Measurements from ENCODE around the gene CSF1.

CSF1 gene

GRCh38 chr1:109969907-109970306 is 59.3 kb downstream of the CSF1 start:
- H3K4me1 ChIP-seq (ENCODE audit: control insufficient read depth, low read depth, low read length), result no peaks in the 10 kb centered on the region
- H3K18ac ChIP-seq (ENCODE audit: low read length), result no peak overlapping the region
- H3K79me2 ChIP-seq (ENCODE audit: control insufficient read depth, insufficient read depth, low read length), result no peaks in the 10 kb centered on the region
- DNase-seq, result no peak
- H3K9ac ChIP-seq (ENCODE audit: low read length), result no peak overlapping the region
- H3K4me2 ChIP-seq (ENCODE audit: low read length), result no peak overlapping the region
- no peak overlapping the region for H3K4ac ChIP-seq (ENCODE audit: low read depth, low read length)
- H3K4me3 ChIP-seq (ENCODE audit: low read length), result no peak overlapping the region
- no peak overlapping the region for H4K5ac ChIP-seq (ENCODE audit: low read length)
- no peak overlapping the region for H4K8ac ChIP-seq (ENCODE audit: low read depth, low read length)
- no peaks in the 10 kb centered on the region for H3K79me1 ChIP-seq (ENCODE audit: low read length)
- H2BK5ac ChIP-seq (ENCODE audit: low read length), result no peak overlapping the region
- no CpG with 5 or more reads among the region's 3 CpGs for WGBS (ENCODE audit: extremely low coverage, insufficient coverage, low lambda C conversion rate)
- H3K56ac ChIP-seq (ENCODE audit: low read length), result no peak overlapping the region
- H3K36me3 ChIP-seq (ENCODE audit: control insufficient read depth, insufficient read depth, low read length), result no peaks in the 10 kb centered on the region
- no peak overlapping the region for H3K23ac ChIP-seq (ENCODE audit: low read length)
- H2BK120ac ChIP-seq (ENCODE audit: low read depth, low read length), result no peak overlapping the region
- H3K27ac ChIP-seq (ENCODE audit: low read depth, low read length), result no peak overlapping the region
- H3K27me3 ChIP-seq (ENCODE audit: insufficient read depth, low read length, poor library complexity), result no peaks in the 10 kb centered on the region
- H2BK15ac ChIP-seq (replicated peaks; ENCODE audit: low read depth), result no peak overlapping the region
- no peak overlapping the region for H2AK5ac ChIP-seq (ENCODE audit: low read length)

DNA sequence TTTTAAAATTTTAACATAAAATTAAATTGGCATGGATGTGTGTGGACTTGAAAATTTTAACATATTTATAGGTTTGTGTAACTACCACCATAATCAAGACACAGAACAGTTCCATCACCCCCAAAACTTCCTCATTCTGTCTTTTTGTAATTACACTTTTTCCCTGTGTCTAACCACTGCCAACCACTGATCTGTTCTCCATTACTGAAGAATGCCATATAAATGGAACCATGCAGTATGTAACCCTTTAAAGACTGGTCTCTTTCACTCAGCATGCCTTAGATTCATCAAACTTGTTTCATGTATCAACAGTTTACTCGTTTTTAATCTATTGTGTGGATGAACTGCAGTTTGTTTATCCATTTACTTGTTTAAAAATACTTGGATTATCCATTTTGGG is 60.9 kb downstream of the CSF1 start:
- no peaks in the 10 kb centered on the region for H3K79me1 ChIP-seq (ENCODE audit: low read length)
- H3K4me1 ChIP-seq (ENCODE audit: control insufficient read depth, low read depth, low read length), result no peaks in the 10 kb centered on the region
- no peaks in the 10 kb centered on the region for H3K79me2 ChIP-seq (ENCODE audit: control insufficient read depth, insufficient read depth, low read length)
- no peak overlapping the region for H3K23ac ChIP-seq (ENCODE audit: low read length)
- no peak overlapping the region for H3K9ac ChIP-seq (ENCODE audit: low read length)
- H3K27me3 ChIP-seq (ENCODE audit: insufficient read depth, low read length, poor library complexity), result no peaks in the 10 kb centered on the region
- H2BK5ac ChIP-seq (ENCODE audit: low read length), result no peak overlapping the region
- no peak overlapping the region for H2AK5ac ChIP-seq (ENCODE audit: low read length)
- no peak overlapping the region for H4K5ac ChIP-seq (ENCODE audit: low read length)
- DNase-seq, result no peak
- H3K56ac ChIP-seq (ENCODE audit: low read length), result no peak overlapping the region
- no peak overlapping the region for H2BK120ac ChIP-seq (ENCODE audit: low read depth, low read length)
- no peak overlapping the region for H3K18ac ChIP-seq (ENCODE audit: low read length)
- H3K4me3 ChIP-seq (ENCODE audit: low read length), result no peak overlapping the region
- H2BK15ac ChIP-seq (replicated peaks; ENCODE audit: low read depth), result no peak overlapping the region
- no peak overlapping the region for H3K27ac ChIP-seq (ENCODE audit: low read depth, low read length)
- no peak overlapping the region for H3K4ac ChIP-seq (ENCODE audit: low read depth, low read length)
- no peaks in the 10 kb centered on the region for H3K36me3 ChIP-seq (ENCODE audit: control insufficient read depth, insufficient read depth, low read length)
- H4K8ac ChIP-seq (ENCODE audit: low read depth, low read length), result no peak overlapping the region
- WGBS (ENCODE audit: extremely low coverage, insufficient coverage, low lambda C conversion rate), result no CpG with 5 or more reads among the region's 1 CpG
- H3K4me2 ChIP-seq (ENCODE audit: low read length), result no peak overlapping the region

DNA sequence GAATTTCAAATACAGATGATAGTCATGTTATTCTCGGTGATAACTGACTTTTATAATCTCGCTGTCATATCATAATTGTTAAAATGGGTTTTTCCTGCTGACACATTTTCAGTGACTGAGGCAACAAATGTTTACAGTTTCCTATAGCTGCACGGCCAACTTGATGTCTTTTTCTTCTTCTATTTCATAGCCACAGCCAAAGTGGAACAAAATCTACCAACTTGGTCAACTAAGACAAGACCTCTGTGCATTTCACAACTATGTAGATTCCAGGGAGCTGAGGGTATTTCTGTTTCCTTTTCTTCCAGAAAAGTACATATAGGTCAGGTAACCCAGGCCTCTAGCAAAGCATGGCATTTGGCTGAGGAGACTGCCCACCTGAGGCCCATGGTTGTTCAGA is 63.5 kb downstream of the CSF1 start:
- H3K4ac ChIP-seq (ENCODE audit: low read depth, low read length), result no peak overlapping the region
- DNase-seq, result no peak
- no CpG with 5 or more reads among the region's 3 CpGs for WGBS (ENCODE audit: extremely low coverage, insufficient coverage, low lambda C conversion rate)
- no peak overlapping the region for H2BK120ac ChIP-seq (ENCODE audit: low read depth, low read length)
- H3K18ac ChIP-seq (ENCODE audit: low read length), result no peak overlapping the region
- H3K27ac ChIP-seq (ENCODE audit: low read depth, low read length), result no peak overlapping the region
- H3K36me3 ChIP-seq (ENCODE audit: control insufficient read depth, insufficient read depth, low read length), result no peaks in the 10 kb centered on the region
- no peak overlapping the region for H3K4me3 ChIP-seq (ENCODE audit: low read length)
- no peak overlapping the region for H3K23ac ChIP-seq (ENCODE audit: low read length)
- H4K8ac ChIP-seq (ENCODE audit: low read depth, low read length), result no peak overlapping the region
- no peak overlapping the region for H3K4me2 ChIP-seq (ENCODE audit: low read length)
- no peaks in the 10 kb centered on the region for H3K79me2 ChIP-seq (ENCODE audit: control insufficient read depth, insufficient read depth, low read length)
- H3K9ac ChIP-seq (ENCODE audit: low read length), result no peak overlapping the region
- H2BK5ac ChIP-seq (ENCODE audit: low read length), result no peak overlapping the region
- no peaks in the 10 kb centered on the region for H3K4me1 ChIP-seq (ENCODE audit: control insufficient read depth, low read depth, low read length)
- H4K5ac ChIP-seq (ENCODE audit: low read length), result no peak overlapping the region
- no peak overlapping the region for H3K56ac ChIP-seq (ENCODE audit: low read length)
- no peaks in the 10 kb centered on the region for H3K27me3 ChIP-seq (ENCODE audit: insufficient read depth, low read length, poor library complexity)
- no peak overlapping the region for H2BK15ac ChIP-seq (replicated peaks; ENCODE audit: low read depth)
- H3K79me1 ChIP-seq (ENCODE audit: low read length), result no peaks in the 10 kb centered on the region
- no peak overlapping the region for H2AK5ac ChIP-seq (ENCODE audit: low read length)

DNA sequence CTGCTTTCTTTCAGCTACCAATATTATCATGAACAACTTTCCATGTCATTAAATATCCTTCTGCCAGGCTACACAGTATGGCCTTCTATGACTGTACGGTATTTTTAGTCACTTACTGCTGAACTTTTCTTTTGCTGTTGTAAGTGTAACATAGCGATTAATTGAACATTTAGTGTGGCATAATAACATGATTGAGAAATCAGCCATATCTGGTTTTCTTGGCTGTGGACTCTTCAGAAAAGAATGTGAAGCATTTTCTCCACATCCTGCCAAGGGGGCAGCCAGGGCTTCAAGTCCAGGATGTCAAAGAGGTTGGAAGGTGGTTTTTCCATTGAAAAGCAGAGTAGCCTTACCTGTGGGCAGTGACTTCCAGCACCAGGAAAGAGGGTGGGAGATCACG is 65.1 kb downstream of the CSF1 start:
- Histone ChIP-seq H3K79me2 (ENCODE audit: control insufficient read depth, insufficient read depth, low read length) (no peaks in the 10 kb centered on the region), H3K23ac (ENCODE audit: low read length) (no peak overlapping the region), H4K8ac (ENCODE audit: low read depth, low read length) (no peak overlapping the region), H3K18ac (ENCODE audit: low read length) (no peak overlapping the region), H3K4me3 (ENCODE audit: low read length) (no peak overlapping the region), H3K27me3 (ENCODE audit: insufficient read depth, low read length, poor library complexity) (no peaks in the 10 kb centered on the region), H2BK120ac (ENCODE audit: low read depth, low read length) (no peak overlapping the region), H2BK15ac (replicated peaks; ENCODE audit: low read depth) (no peak overlapping the region), H3K56ac (ENCODE audit: low read length) (no peak overlapping the region), H3K4ac (ENCODE audit: low read depth, low read length) (no peak overlapping the region), H3K36me3 (ENCODE audit: control insufficient read depth, insufficient read depth, low read length) (no peaks in the 10 kb centered on the region), H3K4me1 (ENCODE audit: control insufficient read depth, low read depth, low read length) (no peaks in the 10 kb centered on the region), H2AK5ac (ENCODE audit: low read length) (no peak overlapping the region), H3K27ac (ENCODE audit: low read depth, low read length) (no peak overlapping the region), H3K9ac (ENCODE audit: low read length) (no peak overlapping the region), H2BK5ac (ENCODE audit: low read length) (no peak overlapping the region), H4K5ac (ENCODE audit: low read length) (no peak overlapping the region), H3K79me1 (ENCODE audit: low read length) (no peaks in the 10 kb centered on the region), H3K4me2 (ENCODE audit: low read length) (no peak overlapping the region)
- DNase-seq, result no peak
- WGBS (ENCODE audit: extremely low coverage, insufficient coverage, low lambda C conversion rate), result no CpG with 5 or more reads among the region's 3 CpGs

DNA sequence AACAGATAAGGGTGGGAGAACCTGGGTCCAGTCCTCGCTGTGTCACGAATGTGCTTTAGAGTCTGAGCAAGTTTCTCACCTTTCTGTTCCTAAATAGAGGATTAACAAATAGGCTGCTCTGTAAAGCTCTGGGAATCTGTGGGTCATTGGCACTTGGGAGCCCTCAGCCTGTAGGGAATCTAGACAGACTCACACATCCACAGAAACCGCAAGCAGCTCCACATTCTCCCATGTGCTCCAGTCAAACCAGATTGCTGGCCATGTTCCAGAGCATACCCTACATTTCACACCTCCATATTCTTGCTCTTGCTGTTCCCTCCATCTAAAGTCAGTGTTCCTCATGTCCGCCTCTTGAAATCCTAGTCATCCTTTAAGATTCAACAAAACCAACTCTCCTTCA is 66.1 kb downstream of the CSF1 start:
- Histone ChIP-seq H2BK120ac (ENCODE audit: low read depth, low read length) (no peak overlapping the region), H4K5ac (ENCODE audit: low read length) (no peak overlapping the region), H3K18ac (ENCODE audit: low read length) (no peak overlapping the region), H3K27ac (ENCODE audit: low read depth, low read length) (no peak overlapping the region), H3K79me2 (ENCODE audit: control insufficient read depth, insufficient read depth, low read length) (no peaks in the 10 kb centered on the region), H3K4ac (ENCODE audit: low read depth, low read length) (no peak overlapping the region), H3K4me2 (ENCODE audit: low read length) (no peak overlapping the region), H2AK5ac (ENCODE audit: low read length) (no peak overlapping the region), H3K27me3 (ENCODE audit: insufficient read depth, low read length, poor library complexity) (no peaks in the 10 kb centered on the region), H4K8ac (ENCODE audit: low read depth, low read length) (no peak overlapping the region), H3K4me3 (ENCODE audit: low read length) (no peak overlapping the region), H3K9ac (ENCODE audit: low read length) (no peak overlapping the region), H3K79me1 (ENCODE audit: low read length) (no peaks in the 10 kb centered on the region), H3K4me1 (ENCODE audit: control insufficient read depth, low read depth, low read length) (no peaks in the 10 kb centered on the region), H3K36me3 (ENCODE audit: control insufficient read depth, insufficient read depth, low read length) (no peaks in the 10 kb centered on the region), H2BK15ac (replicated peaks; ENCODE audit: low read depth) (no peak overlapping the region), H3K23ac (ENCODE audit: low read length) (no peak overlapping the region), H3K56ac (ENCODE audit: low read length) (no peak overlapping the region), H2BK5ac (ENCODE audit: low read length) (no peak overlapping the region)
- no peak for DNase-seq
- WGBS (ENCODE audit: extremely low coverage, insufficient coverage, low lambda C conversion rate), result no CpG with 5 or more reads among the region's 4 CpGs

- Histone ChIP-seq H4K8ac (ENCODE audit: low read depth, low read length) (no peak overlapping the region), H3K4ac (ENCODE audit: low read depth, low read length) (no peak overlapping the region)
Measured at GRCh38 chr1:109977225-109977624, 66.6 kb downstream of the CSF1 start.

More at GRCh38 chr1:109977225-109977624, 66.6 kb downstream of the CSF1 start:
- H3K27ac ChIP-seq (ENCODE audit: low read depth, low read length), result no peak overlapping the region
- H3K4me2 ChIP-seq (ENCODE audit: low read length), result no peak overlapping the region
- no peaks in the 10 kb centered on the region for H3K4me1 ChIP-seq (ENCODE audit: control insufficient read depth, low read depth, low read length)
- no peak overlapping the region for H2BK120ac ChIP-seq (ENCODE audit: low read depth, low read length)
- no peak overlapping the region for H4K5ac ChIP-seq (ENCODE audit: low read length)
- DNase-seq, result no peak
- H2BK5ac ChIP-seq (ENCODE audit: low read length), result no peak overlapping the region
- H3K9ac ChIP-seq (ENCODE audit: low read length), result no peak overlapping the region
- H3K18ac ChIP-seq (ENCODE audit: low read length), result no peak overlapping the region
- no peak overlapping the region for H3K56ac ChIP-seq (ENCODE audit: low read length)
- no peaks in the 10 kb centered on the region for H3K79me1 ChIP-seq (ENCODE audit: low read length)
- no peak overlapping the region for H3K23ac ChIP-seq (ENCODE audit: low read length)
- WGBS (ENCODE audit: extremely low coverage, insufficient coverage, low lambda C conversion rate), result no CpG with 5 or more reads among the region's 8 CpGs
- H3K27me3 ChIP-seq (ENCODE audit: insufficient read depth, low read length, poor library complexity), result no peaks in the 10 kb centered on the region
- no peak overlapping the region for H2BK15ac ChIP-seq (replicated peaks; ENCODE audit: low read depth)
- H3K4me3 ChIP-seq (ENCODE audit: low read length), result no peak overlapping the region
- no peaks in the 10 kb centered on the region for H3K79me2 ChIP-seq (ENCODE audit: control insufficient read depth, insufficient read depth, low read length)
- H2AK5ac ChIP-seq (ENCODE audit: low read length), result no peak overlapping the region
- no peaks in the 10 kb centered on the region for H3K36me3 ChIP-seq (ENCODE audit: control insufficient read depth, insufficient read depth, low read length)
